ENCODE measurements around the gene UNC5C.
A peak's percentile ranks its signal among the peaks of the same experiment; 100 is the strongest.
"Not testable (repeated sequence)": the region's sequence is repeated elsewhere in the genome, so short reads cannot be mapped to it uniquely, and the experiment has no call there.

The UNC5C gene

GRCh38 chr4:95204267-95204844 is 344.4 kb downstream of the UNC5C start:
- no peak for DNase-seq (ENCODE audit: extremely low spot score, insufficient read length, low read depth)
- no peak for FAIRE-seq

- DNase-seq (ENCODE audit: extremely low spot score, insufficient read length, low read depth), result no peak
- no peak for FAIRE-seq
Observed at GRCh38 chr4:95198961-95199360, 349.8 kb downstream of the UNC5C start.

- no peak for FAIRE-seq
- no peak for DNase-seq (ENCODE audit: extremely low spot score, insufficient read length, low read depth)
Observed at GRCh38 chr4:95197353-95197752, 351.4 kb downstream of the UNC5C start.

- DNase-seq (ENCODE audit: extremely low spot score, insufficient read length, low read depth) (no peak), FAIRE-seq (no peak)
Observed at GRCh38 chr4:95193391-95194224, 355.2 kb downstream of the UNC5C start.

- DNase-seq (ENCODE audit: extremely low spot score, insufficient read length, low read depth) (no peak), FAIRE-seq (no peak)
Observed at GRCh38 chr4:95191537-95191936, 357.2 kb downstream of the UNC5C start.

- DNase-seq (ENCODE audit: extremely low spot score, insufficient read length, low read depth) (no peak), FAIRE-seq (no peak)
Observed at GRCh38 chr4:95190751-95191436, 357.9 kb downstream of the UNC5C start.

- DNase-seq (ENCODE audit: extremely low spot score, insufficient read length, low read depth) (no peak), FAIRE-seq (no peak)
Observed at GRCh38 chr4:95188701-95189370, 359.9 kb downstream of the UNC5C start.

GRCh38 chr4:95186666-95187065 is 362.1 kb downstream of the UNC5C start:
- no peak for DNase-seq (ENCODE audit: extremely low spot score, insufficient read length, low read depth)
- no peak for FAIRE-seq

GRCh38 chr4:95183656-95184408 is 364.9 kb downstream of the UNC5C start:
- DNase-seq (ENCODE audit: extremely low spot score, insufficient read length, low read depth) (no peak), FAIRE-seq (no peak)

GRCh38 chr4:95181996-95182306 is 366.8 kb downstream of the UNC5C start:
- no peak for FAIRE-seq

GRCh38 chr4:95181243-95181995 is 367.4 kb downstream of the UNC5C start:
- FAIRE-seq (no peak), DNase-seq (ENCODE audit: extremely low spot score, insufficient read length, low read depth) (no peak)

More at GRCh38 chr4:95181996-95182306, 366.8 kb downstream of the UNC5C start:
- DNase-seq (ENCODE audit: extremely low spot score, insufficient read length, low read depth), result no peak

- DNase-seq (ENCODE audit: extremely low spot score, insufficient read length, low read depth) (no peak), FAIRE-seq (no peak)
Observed at GRCh38 chr4:95180531-95181242, 368.1 kb downstream of the UNC5C start.

- DNase-seq (ENCODE audit: extremely low spot score, insufficient read length, low read depth) (no peak), FAIRE-seq (no peak)
Observed at GRCh38 chr4:95178938-95179337, 369.8 kb downstream of the UNC5C start.

GRCh38 chr4:95171377-95171776 is 377.4 kb downstream of the UNC5C start:
- not testable (repeated sequence) for DNase-seq (ENCODE audit: extremely low spot score, insufficient read length, low read depth); FAIRE-seq

- no peak for FAIRE-seq
Observed at GRCh38 chr4:95170176-95170575, 378.6 kb downstream of the UNC5C start.

GRCh38 chr4:95167805-95168204 is 381.0 kb downstream of the UNC5C start:
- no peak for FAIRE-seq
- no peak for DNase-seq (ENCODE audit: extremely low spot score, insufficient read length, low read depth)

More at GRCh38 chr4:95170176-95170575, 378.6 kb downstream of the UNC5C start:
- DNase-seq (ENCODE audit: extremely low spot score, insufficient read length, low read depth), result no peak

GRCh38 chr4:95165926-95166524 is 382.7 kb downstream of the UNC5C start:
- FAIRE-seq (peak; percentile 54), DNase-seq (ENCODE audit: extremely low spot score, insufficient read length, low read depth) (peak; percentile 11)

GRCh38 chr4:95162867-95163266 is 385.9 kb downstream of the UNC5C start:
- DNase-seq (ENCODE audit: extremely low spot score, insufficient read length, low read depth) (no peak), FAIRE-seq (no peak)
